HG02588 (cell line): Measurements from ENCODE around the gene AFF3.

Experiments
- ATAC-seq: cut with Tn5 transposase; IDR thresholded peaks from one replicate; pipeline ENCODE4 v1.9.1; 2021; ENCODE audit warnings: mild to moderate bottlenecking, moderate library complexity; ENCODE audit not compliant: unreplicated experiment

AFF3 gene

GRCh38 chr2:99623613-99624012 is 518.8 kb downstream of the AFF3 start:
- no peak for ATAC-seq

- no peak for ATAC-seq
These were observed 519.4 kb downstream of the AFF3 start for GRCh38 chr2:99623035-99623434.

- ATAC-seq: no peak
These were observed 519.9 kb downstream of the AFF3 start for GRCh38 chr2:99622534-99622933.

GRCh38 chr2:99621774-99622173 is 520.6 kb downstream of the AFF3 start:
- ATAC-seq: no peak

- ATAC-seq: no peak
These were observed 521.3 kb downstream of the AFF3 start for GRCh38 chr2:99621106-99621505.

- ATAC-seq: no peak
These were observed 523.2 kb downstream of the AFF3 start for GRCh38 chr2:99619151-99619550.

GRCh38 chr2:99618579-99619097 is 523.8 kb downstream of the AFF3 start:
- ATAC-seq: no peak

- no peak for ATAC-seq
These were observed 524.6 kb downstream of the AFF3 start for GRCh38 chr2:99617811-99618210.

GRCh38 chr2:99615247-99615771 is 527.1 kb downstream of the AFF3 start:
- ATAC-seq: no peak

GRCh38 chr2:99613980-99614379 is 528.4 kb downstream of the AFF3 start:
- no peak for ATAC-seq

- ATAC-seq: no peak
These were observed 530.6 kb downstream of the AFF3 start for GRCh38 chr2:99611786-99612185.

GRCh38 chr2:99611034-99611433 is 531.4 kb downstream of the AFF3 start:
- no peak for ATAC-seq

- ATAC-seq: no peak
These were observed 532.5 kb downstream of the AFF3 start for GRCh38 chr2:99609851-99610381.

GRCh38 chr2:99608861-99609260 is 533.5 kb downstream of the AFF3 start:
- no peak for ATAC-seq

GRCh38 chr2:99607861-99608491 is 534.4 kb downstream of the AFF3 start:
- no peak for ATAC-seq

GRCh38 chr2:99607454-99607853 is 534.9 kb downstream of the AFF3 start:
- no peak for ATAC-seq

- no peak for ATAC-seq
These were observed 537.4 kb downstream of the AFF3 start for GRCh38 chr2:99605036-99605435.

GRCh38 chr2:99602476-99602875 is 539.9 kb downstream of the AFF3 start:
- ATAC-seq: no peak

- no peak for ATAC-seq
These were observed 541.3 kb downstream of the AFF3 start for GRCh38 chr2:99600981-99601651.

GRCh38 chr2:99598441-99598840 is 543.9 kb downstream of the AFF3 start:
- no peak for ATAC-seq

- ATAC-seq: no peak
These were observed 544.8 kb downstream of the AFF3 start for GRCh38 chr2:99597616-99598015.

GRCh38 chr2:99595373-99595772 is 547.0 kb downstream of the AFF3 start:
- ATAC-seq: no peak
